GM10847 (cell line): ENCODE data around the gene DSCAML1.

ENCODE experiments used
- POLR2A ChIP-seq: IDR thresholded peaks from 2 replicates; pipeline ENCODE4 v1.6.1; 2011; ENCODE audit not compliant: insufficient read length; ENCODE audit errors: extremely low read depth

DSCAML1 gene

DNA sequence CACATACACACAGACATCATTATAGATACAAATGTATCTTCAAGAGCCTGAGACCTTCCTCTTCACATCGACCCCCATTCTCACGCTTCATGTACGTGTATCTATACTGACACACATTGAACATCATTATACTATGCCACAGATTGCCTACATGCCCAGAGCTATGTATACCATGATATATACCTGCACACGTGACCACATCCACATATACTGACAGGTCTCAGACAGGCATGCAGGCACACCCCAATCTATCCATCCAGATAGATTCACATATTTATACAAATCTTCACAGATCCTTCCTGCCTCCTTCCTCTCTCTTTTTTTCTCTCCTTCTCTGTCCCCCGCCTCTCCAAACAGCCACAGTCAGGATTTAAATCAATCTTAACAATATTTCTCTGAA is 329.2 kb downstream of the DSCAML1 start:
- no peak for TF ChIP-seq POLR2A

DNA sequence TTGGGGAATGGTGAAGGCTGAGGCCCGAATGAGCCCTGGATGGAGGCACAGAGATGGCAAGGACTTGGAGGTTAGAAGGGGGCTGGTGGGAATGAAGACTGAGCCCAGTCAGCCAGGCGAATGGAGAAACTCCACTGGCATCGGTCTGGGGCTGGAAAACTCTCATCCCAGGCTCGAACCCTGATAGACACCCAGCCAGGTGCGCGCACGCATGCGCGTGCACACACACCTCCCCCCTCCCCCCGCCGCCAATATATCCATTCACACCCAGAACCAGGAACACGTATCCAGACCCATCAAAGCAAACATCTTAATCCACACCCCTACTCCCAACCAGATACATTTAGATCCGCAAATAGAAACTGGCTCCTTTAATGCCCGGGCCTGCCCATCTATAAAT is 330.1 kb downstream of the DSCAML1 start:
- TF ChIP-seq POLR2A: no peak

DNA sequence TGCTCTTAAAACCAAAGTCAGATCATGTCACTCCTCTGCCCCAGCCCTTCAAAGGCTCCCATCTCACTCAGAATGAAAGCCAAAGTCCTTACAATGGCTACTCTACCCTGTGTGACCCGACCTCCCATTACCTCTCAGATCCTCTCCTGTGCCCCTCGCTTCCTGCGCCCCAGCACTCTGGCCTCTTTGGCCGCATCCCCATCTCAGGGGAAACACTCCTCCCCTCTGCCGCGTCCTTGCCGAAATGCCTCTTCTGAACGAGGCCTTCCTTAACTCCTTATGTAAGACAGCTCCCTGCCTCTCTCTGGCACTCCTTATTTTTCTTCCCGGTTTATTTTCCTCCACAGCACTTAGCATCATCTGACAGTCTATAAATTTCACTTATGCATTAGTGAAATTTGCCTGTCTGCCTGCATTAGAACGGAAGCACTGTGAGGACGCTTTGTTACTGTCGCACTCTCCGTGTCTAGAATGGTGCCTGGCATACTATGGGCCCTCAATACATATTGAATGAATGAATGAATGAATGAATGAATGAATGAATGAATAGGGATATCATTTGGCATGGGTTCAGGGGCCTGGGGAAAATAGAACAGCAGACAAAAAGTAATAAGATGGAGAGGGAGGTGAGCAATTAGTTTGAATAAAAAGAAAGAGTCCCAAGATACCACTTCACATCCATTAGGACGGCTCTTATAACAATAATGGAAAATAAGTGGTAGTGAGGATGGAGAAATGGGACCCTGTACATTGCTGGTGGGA is 331.6 kb downstream of the DSCAML1 start:
- no peak for TF ChIP-seq POLR2A

- no peak for TF ChIP-seq POLR2A
These were observed 332.2 kb downstream of the DSCAML1 start for GRCh38 chr11:117464778-117465177.

DNA sequence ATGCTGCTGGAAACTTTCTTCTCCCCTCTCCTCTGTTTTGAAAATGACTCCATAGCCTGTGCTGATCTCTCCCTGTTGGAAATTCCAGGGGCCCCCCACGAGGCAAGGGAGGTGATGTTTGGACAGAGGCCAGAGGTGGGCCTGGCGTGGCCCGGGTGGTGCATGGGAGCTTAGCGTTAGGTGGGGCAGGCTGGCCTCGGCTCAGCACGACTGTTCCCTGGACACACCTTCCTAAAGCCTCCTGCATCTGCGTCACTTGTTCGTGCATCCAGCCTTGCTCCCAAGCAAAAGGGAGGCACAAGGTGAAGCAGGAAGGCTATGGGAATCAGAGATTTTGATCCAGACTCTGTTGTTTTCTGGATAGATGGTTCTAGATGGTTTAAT is 334.2 kb downstream of the DSCAML1 start:
- TF ChIP-seq POLR2A: no peak

GRCh38 chr11:117462183-117462863 is 334.7 kb downstream of the DSCAML1 start:
- no peak for TF ChIP-seq POLR2A

GRCh38 chr11:117461396-117462182 is 335.4 kb downstream of the DSCAML1 start:
- TF ChIP-seq POLR2A: no peak

GRCh38 chr11:117459979-117460300 is 337.1 kb downstream of the DSCAML1 start:
- no peak for TF ChIP-seq POLR2A

DNA sequence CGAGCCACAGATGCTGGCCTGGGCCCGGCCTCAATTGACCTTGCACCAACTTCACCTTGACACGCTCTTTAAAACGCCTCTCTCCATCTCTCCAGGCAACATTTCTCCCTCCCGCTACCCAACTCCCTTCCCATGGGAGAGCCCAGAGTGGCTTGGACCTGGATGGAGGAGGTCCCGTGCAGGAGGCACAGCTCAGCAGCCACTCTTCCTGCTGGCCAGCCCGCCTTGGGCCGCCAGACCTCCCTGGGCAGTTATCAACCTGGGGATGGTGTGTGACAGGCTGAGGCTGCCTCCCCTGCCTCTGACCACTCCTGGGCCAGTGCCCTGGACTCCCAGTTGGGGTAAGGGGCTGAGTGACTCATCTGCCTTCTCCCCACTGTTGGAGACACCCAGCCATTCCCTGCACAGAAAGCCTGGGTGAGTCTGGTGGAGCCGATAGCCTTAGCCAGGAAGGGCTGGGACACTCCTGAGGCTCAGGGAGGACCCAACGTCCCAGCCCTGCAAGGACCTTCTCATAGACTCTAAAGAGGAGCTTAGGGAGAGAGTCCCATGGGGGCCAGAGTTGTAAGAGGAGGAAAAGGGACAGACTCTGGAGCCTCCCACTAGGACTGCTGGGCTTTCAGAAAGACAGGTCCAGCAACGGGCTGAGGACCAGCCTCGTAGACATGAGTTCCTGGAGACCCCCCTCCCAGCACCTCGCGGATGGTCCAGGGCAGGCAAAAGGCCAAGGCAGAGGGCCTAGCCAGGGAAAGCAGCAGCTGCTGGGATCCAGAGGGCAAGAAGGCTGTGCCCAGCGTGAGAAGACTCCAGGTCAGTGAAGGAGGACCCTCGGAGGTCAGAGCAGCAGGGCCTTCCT is 337.7 kb downstream of the DSCAML1 start:
- TF ChIP-seq POLR2A: no peak

GRCh38 chr11:117458275-117459122 is 338.5 kb downstream of the DSCAML1 start:
- TF ChIP-seq POLR2A: no peak

- TF ChIP-seq POLR2A: no peak
These were observed 339.2 kb downstream of the DSCAML1 start for GRCh38 chr11:117457835-117458234.

DNA sequence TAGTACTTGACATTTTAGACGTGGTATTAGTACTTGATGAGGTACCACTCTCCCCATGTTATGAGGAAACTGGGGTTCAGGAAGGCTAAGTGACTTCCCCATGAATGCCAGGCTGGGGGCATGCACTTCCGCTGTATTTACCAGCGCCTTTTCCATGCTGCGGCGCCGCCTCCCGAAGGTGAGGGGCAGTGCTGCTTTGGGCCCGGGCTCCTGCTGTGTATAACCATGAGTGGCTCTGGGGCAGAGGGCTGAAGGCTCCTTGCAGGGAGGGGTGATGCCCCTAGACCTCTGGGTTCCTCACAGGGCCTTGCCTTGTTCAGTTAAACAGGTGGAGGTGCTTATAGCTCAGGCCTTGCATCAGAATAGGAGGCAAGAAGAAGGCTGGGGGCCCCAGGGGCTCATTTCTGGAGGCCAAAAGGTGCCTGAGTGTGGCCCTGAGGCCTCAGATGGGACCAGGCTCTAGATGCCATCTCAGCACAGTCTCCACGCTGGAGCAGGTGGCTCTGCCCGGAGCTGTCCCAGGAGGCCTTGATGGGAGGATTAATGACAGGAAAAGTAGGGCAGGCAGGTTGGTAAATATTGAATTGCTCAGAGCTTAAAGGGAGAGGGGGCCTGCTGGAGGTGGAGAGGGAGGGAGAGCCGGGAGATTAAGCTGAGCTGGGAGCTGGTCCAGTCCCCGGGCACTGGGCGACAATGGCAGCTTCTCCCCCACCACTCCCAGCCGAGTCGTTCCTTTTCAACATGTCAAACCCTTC is 339.8 kb downstream of the DSCAML1 start:
- TF ChIP-seq POLR2A: no peak

GRCh38 chr11:117456027-117456720 is 340.8 kb downstream of the DSCAML1 start:
- no peak for TF ChIP-seq POLR2A
